K562 treated with DMSO at 1 percent for 24 hours (cell line): ENCODE measurements around the gene ANKRD40CL. TPM values are rescaled to one million over a fixed set of nuclear protein-coding genes. Genes with fewer than 3 reads are reported as not detected.

Experiments
- total RNA-seq: library from RNA; unstranded; fragments of 300-600 nt; gene quantifications from 2 replicates; pipeline ENCODE4 v1.2.3, GENCODE V29; 2022; ENCODE audit warnings: low read depth; ENCODE audit not compliant: insufficient read depth

The ANKRD40CL gene, protein sequence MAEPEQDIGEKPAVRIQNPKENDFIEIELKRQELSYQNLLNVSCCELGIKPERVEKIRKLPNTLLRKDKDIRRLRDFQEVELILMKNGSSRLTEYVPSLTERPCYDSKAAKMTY
- not detected in 2 replicates for total RNA-seq

DNA sequence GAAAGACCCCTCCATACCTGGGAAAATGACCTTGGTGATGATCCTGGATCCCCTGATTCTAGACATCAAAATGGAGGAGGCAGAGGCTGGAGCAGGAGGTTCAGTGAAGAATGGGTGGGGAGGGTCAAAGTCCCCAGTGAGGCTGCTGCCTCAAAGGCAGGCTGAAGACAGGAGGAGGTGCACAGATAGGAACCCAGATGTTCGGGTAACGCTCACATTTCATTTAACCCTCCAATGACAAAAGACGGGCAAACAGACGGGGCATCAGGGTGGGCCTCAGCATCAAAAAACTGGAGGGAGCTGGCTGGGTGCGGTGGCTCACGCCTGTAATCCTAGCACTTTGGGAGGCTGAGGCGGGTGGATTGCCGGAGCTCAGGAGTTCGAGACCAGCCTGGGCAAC lies at the start of gene ANKRD40CL:
TSS of gene ANKRD40CL (minus strand) at position 73 of the 400 bp plus-strand sequence. CDS start 605 bp downstream, outside the sequence.

DNA sequence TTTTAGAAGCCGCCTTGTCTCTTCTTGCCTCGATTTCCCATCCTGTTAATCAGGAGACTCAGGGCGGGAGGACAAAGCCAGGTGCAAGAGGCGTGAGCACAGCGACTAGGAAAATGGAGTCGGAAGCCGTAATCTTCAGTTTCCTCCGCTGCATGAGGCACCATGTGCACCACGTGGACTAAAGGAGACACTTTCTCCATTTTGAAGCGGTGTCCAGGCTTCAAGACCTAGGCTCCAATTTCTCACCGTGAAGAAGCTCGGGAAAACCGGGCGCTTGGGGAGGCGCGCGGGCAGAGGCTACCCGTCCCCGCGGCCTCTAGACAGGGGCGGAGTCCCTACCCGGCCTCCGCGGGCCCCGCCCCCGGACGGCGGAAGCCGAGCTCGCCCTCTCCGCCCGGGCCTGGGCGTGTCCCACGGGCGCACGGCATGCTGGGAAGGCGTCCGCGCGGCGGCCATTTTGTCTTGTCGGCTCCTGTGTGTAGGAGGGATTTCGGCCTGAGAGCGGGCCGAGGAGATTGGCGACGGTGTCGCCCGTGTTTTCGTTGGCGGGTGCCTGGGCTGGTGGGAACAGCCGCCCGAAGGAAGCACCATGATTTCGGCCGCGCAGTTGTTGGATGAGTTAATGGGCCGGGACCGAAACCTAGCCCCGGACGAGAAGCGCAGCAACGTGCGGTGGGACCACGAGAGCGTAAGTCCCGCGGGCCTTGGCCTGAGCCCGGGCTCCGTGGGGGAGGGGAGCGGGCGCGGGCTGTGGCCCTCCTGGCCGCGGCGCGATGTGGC lies 48.0 kb downstream of the ANKRD40CL start, which contains the start of gene LUC7L3:
TSS of gene LUC7L3 (plus strand) at position 460 of the 780 bp plus-strand sequence. CDS start at position 590, 130 bp downstream.

Other genes starting within 250 kb of the ANKRD40CL start
- gene EPN3, start 234.8 kb downstream of the ANKRD40CL start, total RNA-seq, result not detected in 2 replicates
- 5.3 and 6.1 TPM in 2 replicates for gene SPATA20, start 220.3 kb downstream of the ANKRD40CL start, total RNA-seq
- 0.08 and 0.09 TPM in 2 replicates for gene CACNA1G, start 206.8 kb downstream of the ANKRD40CL start, total RNA-seq
- not detected in 2 replicates for gene ABCC3, start 132.6 kb downstream of the ANKRD40CL start, total RNA-seq
- 12.3 and 14.5 TPM in 2 replicates for gene ANKRD40, start 59.6 kb downstream of the ANKRD40CL start, total RNA-seq
- gene LUC7L3, start 47.9 kb downstream of the ANKRD40CL start, total RNA-seq, result 102 and 105 TPM in 2 replicates
- gene WFIKKN2, start 68.1 kb upstream of the ANKRD40CL start, total RNA-seq, result not detected in 2 replicates
- gene TOB1, start 98.8 kb upstream of the ANKRD40CL start, total RNA-seq, result 21.1 TPM in 2 replicates